Measurements from ENCODE around the gene SLAMF1. TPM values are rescaled to one million over a fixed set of nuclear protein-coding genes. Genes with fewer than 3 reads are reported as not detected.
"Not testable (repeated sequence)": the region's sequence is repeated elsewhere in the genome, so short reads cannot be mapped to it uniquely, and the experiment has no call there.

The SLAMF1 gene
- total RNA-seq, 1 donor = not detected

DNA sequence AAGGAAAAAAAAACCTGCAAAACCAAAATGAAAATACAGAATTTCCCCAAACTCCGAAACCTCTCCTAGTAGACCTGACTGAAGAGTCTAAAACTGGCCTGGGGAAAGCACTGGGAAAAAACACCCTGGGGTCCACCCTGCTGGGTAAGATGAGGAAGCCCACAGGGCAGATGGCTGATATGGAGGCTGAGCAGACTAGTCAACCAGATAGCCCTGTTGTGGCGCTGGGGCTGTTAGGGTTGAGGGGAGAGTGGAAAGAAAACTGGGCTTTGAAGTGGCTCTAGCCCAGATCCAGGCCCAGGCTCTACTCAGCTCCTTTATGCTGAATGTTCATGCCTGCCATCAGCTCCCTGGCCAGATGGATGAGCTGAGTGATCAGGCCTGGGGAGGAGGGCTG, 6.8 kb upstream of the SLAMF1 start:
- Histone ChIP-seq H3K27me3 (ENCODE audit: insufficient read depth, low read length) (no peaks in the 10 kb centered on the region), H3K4me3 (ENCODE audit: insufficient read depth, low read length) (no peak overlapping the region), H4K20me1 (ENCODE audit: insufficient read depth, low read length) (no peaks in the 10 kb centered on the region), H3K9me3 (ENCODE audit: low read depth, low read length) (no peaks in the 10 kb centered on the region), H2AFZ (ENCODE audit: low read length) (no peak overlapping the region), H3K36me3 (ENCODE audit: insufficient read depth, low read length) (no peaks in the 10 kb centered on the region), H3K4me2 (ENCODE audit: insufficient read depth, low read length) (no peak overlapping the region), H3K79me2 (ENCODE audit: insufficient read depth, low read length) (no peaks in the 10 kb centered on the region), H3K27ac (ENCODE audit: low read depth, low read length) (no peak overlapping the region), H3K4me1 (ENCODE audit: insufficient read depth, low read length) (no peaks in the 10 kb centered on the region)
- DNase-seq (ENCODE audit: insufficient read length, low spot score, missing footprints) = no peak
- TF ChIP-seq, protein P1, sequence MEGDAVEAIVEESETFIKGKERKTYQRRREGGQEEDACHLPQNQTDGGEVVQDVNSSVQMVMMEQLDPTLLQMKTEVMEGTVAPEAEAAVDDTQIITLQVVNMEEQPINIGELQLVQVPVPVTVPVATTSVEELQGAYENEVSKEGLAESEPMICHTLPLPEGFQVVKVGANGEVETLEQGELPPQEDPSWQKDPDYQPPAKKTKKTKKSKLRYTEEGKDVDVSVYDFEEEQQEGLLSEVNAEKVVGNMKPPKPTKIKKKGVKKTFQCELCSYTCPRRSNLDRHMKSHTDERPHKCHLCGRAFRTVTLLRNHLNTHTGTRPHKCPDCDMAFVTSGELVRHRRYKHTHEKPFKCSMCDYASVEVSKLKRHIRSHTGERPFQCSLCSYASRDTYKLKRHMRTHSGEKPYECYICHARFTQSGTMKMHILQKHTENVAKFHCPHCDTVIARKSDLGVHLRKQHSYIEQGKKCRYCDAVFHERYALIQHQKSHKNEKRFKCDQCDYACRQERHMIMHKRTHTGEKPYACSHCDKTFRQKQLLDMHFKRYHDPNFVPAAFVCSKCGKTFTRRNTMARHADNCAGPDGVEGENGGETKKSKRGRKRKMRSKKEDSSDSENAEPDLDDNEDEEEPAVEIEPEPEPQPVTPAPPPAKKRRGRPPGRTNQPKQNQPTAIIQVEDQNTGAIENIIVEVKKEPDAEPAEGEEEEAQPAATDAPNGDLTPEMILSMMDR (IDR thresholded peaks at IDR 0.05; ENCODE audit: extremely low read depth, low read depth, low read length) = no peak

DNA sequence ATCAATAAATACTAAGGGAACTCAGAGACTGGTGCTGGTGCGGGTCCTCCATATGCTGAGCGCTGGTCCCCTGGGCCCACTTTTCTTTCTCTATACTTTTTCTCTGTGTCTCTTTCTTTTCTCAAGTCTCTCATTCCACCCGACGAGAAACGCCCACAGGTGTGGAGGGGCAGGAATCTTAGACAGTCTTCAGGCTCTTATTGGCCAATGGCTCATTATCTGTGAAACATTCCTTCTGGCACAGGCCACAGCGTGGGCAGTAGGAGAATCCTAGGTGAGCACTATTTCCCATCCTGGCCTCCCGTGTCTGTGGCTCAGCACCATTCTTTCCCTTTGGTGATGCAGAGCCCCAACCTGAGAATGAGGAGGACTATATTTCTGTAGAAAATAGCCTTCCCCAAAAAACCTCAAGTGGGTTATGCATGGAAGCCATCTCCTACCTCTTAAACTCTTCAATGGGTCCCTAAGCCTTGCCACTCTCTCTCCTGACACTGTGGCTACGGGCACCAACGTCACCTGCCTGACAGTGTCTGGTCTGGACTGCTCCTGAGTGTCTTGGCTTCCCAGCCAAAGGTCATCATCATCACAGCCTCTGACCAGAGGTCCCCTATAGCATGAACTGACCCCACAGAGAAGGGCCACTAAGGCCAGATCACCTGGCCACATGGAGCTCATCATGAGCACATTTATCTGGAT, 6.2 kb upstream of the SLAMF1 start:
- H3K27ac ChIP-seq (ENCODE audit: low read depth, low read length) = no peak overlapping the region
- no peak overlapping the region for H3K4me3 ChIP-seq (ENCODE audit: insufficient read depth, low read length)
- H2AFZ ChIP-seq (ENCODE audit: low read length) = no peak overlapping the region
- no peaks in the 10 kb centered on the region for H3K36me3 ChIP-seq (ENCODE audit: insufficient read depth, low read length)
- no peaks in the 10 kb centered on the region for H3K4me1 ChIP-seq (ENCODE audit: insufficient read depth, low read length)
- no peaks in the 10 kb centered on the region for H4K20me1 ChIP-seq (ENCODE audit: insufficient read depth, low read length)
- no peaks in the 10 kb centered on the region for H3K27me3 ChIP-seq (ENCODE audit: insufficient read depth, low read length)
- no peaks in the 10 kb centered on the region for H3K9me3 ChIP-seq (ENCODE audit: low read depth, low read length)
- TF ChIP-seq, protein P1 (IDR thresholded peaks at IDR 0.05; ENCODE audit: extremely low read depth, low read depth, low read length) = no peak
- H3K4me2 ChIP-seq (ENCODE audit: insufficient read depth, low read length) = no peak overlapping the region
- H3K79me2 ChIP-seq (ENCODE audit: insufficient read depth, low read length) = no peaks in the 10 kb centered on the region
- no peak for DNase-seq (ENCODE audit: insufficient read length, low spot score, missing footprints)

DNA sequence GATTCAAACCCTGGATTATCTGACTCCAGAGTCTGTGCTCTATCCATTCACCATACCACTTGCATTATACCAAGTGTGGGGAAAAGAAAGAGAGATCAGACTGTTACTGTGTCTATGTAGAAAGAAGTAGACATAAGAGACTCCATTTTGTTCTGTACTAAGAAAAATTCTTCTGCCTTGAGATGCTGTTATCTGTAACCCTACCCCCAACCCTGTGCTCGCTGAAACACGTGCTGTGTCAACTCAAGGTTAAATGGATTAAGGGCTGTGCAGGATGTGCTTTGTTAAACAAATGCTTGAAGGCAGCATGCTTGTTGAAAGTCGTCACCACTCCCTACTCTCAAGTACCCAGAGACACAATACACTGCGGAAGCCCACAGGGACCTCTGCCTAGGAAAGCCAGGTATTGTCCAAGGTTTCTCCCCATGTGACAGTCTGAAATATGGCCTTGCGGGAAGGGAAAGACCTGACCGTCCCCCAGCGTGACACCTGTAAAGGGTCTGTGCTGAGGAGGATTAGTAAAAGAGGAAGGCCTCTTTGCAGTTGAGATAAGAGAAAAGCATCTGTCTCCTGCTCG, 5.3 kb upstream of the SLAMF1 start:
- not testable (repeated sequence) for H4K20me1 ChIP-seq (ENCODE audit: insufficient read depth, low read length); H2AFZ ChIP-seq (ENCODE audit: low read length); H3K79me2 ChIP-seq (ENCODE audit: insufficient read depth, low read length); H3K9me3 ChIP-seq (ENCODE audit: low read depth, low read length); H3K4me3 ChIP-seq (ENCODE audit: insufficient read depth, low read length); DNase-seq (ENCODE audit: insufficient read length, low spot score, missing footprints); H3K4me1 ChIP-seq (ENCODE audit: insufficient read depth, low read length); H3K36me3 ChIP-seq (ENCODE audit: insufficient read depth, low read length); H3K27ac ChIP-seq (ENCODE audit: low read depth, low read length); H3K4me2 ChIP-seq (ENCODE audit: insufficient read depth, low read length); H3K27me3 ChIP-seq (ENCODE audit: insufficient read depth, low read length)

DNA sequence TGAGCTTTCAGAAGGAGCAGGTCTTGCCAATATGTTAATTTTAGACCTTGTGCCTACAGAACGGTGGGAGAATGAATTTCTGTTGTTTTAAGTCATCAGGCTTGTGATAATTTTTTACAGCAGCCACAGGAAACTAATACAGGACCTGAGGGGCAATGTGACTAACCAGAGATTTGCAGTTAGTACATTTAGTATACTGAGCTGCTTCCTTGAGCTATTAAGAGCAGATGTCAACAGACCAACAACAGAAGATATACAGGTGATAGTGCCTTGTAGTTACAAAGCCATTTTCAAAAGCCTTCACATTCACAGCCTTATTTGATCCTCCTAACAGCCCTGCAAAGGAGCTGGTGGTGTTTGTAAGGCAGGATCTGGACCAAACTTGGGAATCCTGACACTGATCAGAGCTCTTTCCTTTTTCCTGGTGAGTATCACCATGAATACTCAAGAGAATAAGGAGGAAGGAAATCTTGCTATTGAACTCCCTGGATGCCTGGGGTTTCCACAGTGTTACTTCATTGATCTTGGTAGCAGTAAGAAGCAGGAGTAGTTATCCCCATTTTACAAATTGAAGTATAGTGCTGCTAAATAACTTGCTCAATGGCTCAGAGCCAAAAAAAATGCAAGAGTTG, 4.7 kb upstream of the SLAMF1 start:
- DNase-seq (ENCODE audit: insufficient read length, low spot score, missing footprints) = no peak
- Histone ChIP-seq H3K27ac (ENCODE audit: low read depth, low read length) (no peak overlapping the region), H2AFZ (ENCODE audit: low read length) (no peak overlapping the region), H3K4me3 (ENCODE audit: insufficient read depth, low read length) (no peak overlapping the region), H3K4me1 (ENCODE audit: insufficient read depth, low read length) (no peaks in the 10 kb centered on the region), H3K27me3 (ENCODE audit: insufficient read depth, low read length) (no peaks in the 10 kb centered on the region), H3K79me2 (ENCODE audit: insufficient read depth, low read length) (no peaks in the 10 kb centered on the region), H4K20me1 (ENCODE audit: insufficient read depth, low read length) (no peaks in the 10 kb centered on the region), H3K36me3 (ENCODE audit: insufficient read depth, low read length) (no peaks in the 10 kb centered on the region), H3K4me2 (ENCODE audit: insufficient read depth, low read length) (no peak overlapping the region), H3K9me3 (ENCODE audit: low read depth, low read length) (no peaks in the 10 kb centered on the region)
- TF ChIP-seq, protein P1 (IDR thresholded peaks at IDR 0.05; ENCODE audit: extremely low read depth, low read depth, low read length) = no peak

Data from osteoblast (primary cell).